Breast epithelium (tissue), 4 donors: ENCODE data around the gene XPO1. TPM values are rescaled to one million over a fixed set of nuclear protein-coding genes. Genes with fewer than 3 reads are reported as not detected.

Experiments used
- DNase-seq, 2 donors: peaks; one replicate each; pipeline ENCODE4 v3.0.0-alpha.2; 2019; ENCODE audit warnings: low spot score in 2 of 2
- H3K27ac ChIP-seq, 2 donors: fragments of 200-600 bp; sonication (generic) in 1 of 2; one replicate each; pipeline ENCODE4 v1.5.1; 2016 to 2019; ENCODE audit warnings: mild to moderate bottlenecking in 1 of 2
- H3K27me3 ChIP-seq, 2 donors: fragments of 200-600 bp; sonication (generic) in 1 of 2; one replicate each; pipeline versions ENCODE4 v1.5.1 to v1.6.0; 2017 to 2019; ENCODE audit warnings: control low read depth in 1 of 2, mild to moderate bottlenecking in 1 of 2
- H3K36me3 ChIP-seq: fragments of 200-600 bp; one replicate; pipeline ENCODE4 v1.5.1; 2019
- H3K4me1 ChIP-seq, 2 donors: fragments of 200-600 bp; sonication (generic); one replicate each; pipeline ENCODE4 v1.5.1; 2016 to 2019; ENCODE audit warnings: control low read depth in 1 of 2
- H3K4me3 ChIP-seq, 3 donors: fragments of 200-600 bp; sonication (generic); 1 replicate in 2 of 3; 2 replicates in 1 of 3; pipeline ENCODE4 v1.5.1; 2016 to 2019; ENCODE audit warnings: mild to moderate bottlenecking in 3 of 3, moderate library complexity in 2 of 3
- H3K9me3 ChIP-seq, 2 donors: fragments of 200-600 bp; sonication (generic) in 1 of 2; one replicate each; pipeline ENCODE4 v1.5.1; 2016 to 2019; ENCODE audit warnings: control low read depth in 1 of 2
- CTCF ChIP-seq, 3 donors: fragments of 450-650 bp; IDR thresholded peaks; one replicate each; pipeline ENCODE4 v1.5.1; 2016 to 2017; ENCODE audit warnings: antibody characterized with exemption in 3 of 3, mild to moderate bottlenecking in 3 of 3, moderate library complexity in 3 of 3
- POLR2A ChIP-seq: fragments of 450-650 bp; IDR thresholded peaks from one replicate; pipeline ENCODE4 v1.6.1; 2016; ENCODE audit warnings: antibody characterized with exemption, mild to moderate bottlenecking, moderate library complexity
- POLR2AphosphoS5 ChIP-seq, 3 donors: sonication (generic); formaldehyde crosslinking; IDR thresholded peaks; one replicate each; pipeline ENCODE4 v1.6.1; 2017; ENCODE audit warnings: antibody characterized with exemption in 3 of 3
- intact Hi-C: fragments of 100-400 bp; cut with DNase I; formaldehyde crosslinking; loops from one replicate; pipeline ENCODE4 v1.15.1; 2023; ENCODE audit warnings: low total_unique reads
- total RNA-seq, 3 donors: library from RNA; depleted of rRNA; stranded (reverse); fragments of >200 nt; gene quantifications; one replicate each; pipeline ENCODE4 v1.1.0, GENCODE V29; 2016

Gene XPO1
- total RNA-seq, 3 donors from 2014 or later: 76.0 to 137 (median 129) TPM

GRCh38 chr2:61535449-61535848 is 2.7 kb downstream of the XPO1 start:
- intact Hi-C loops: no loop called here
- TF ChIP-seq POLR2A (no peak), POLR2AphosphoS5 (IDR thresholded peaks at IDR 0.05) (no peak), CTCF (IDR thresholded peaks at IDR 0.05) (no peak)
- DNase-seq: no peak
- peaks cover 5% of the 10 kb centered on the region for H3K36me3 ChIP-seq
- H3K4me1 ChIP-seq: no peaks in the 10 kb centered on the region
- H3K4me3 ChIP-seq: peak overlapping the region in 2 of 3 donors; percentile 84 to 95
- peak overlapping the region; percentile 99 for H3K27ac ChIP-seq
- no peaks in the 10 kb centered on the region for H3K9me3 ChIP-seq
- no peaks in the 10 kb centered on the region for H3K27me3 ChIP-seq

- Histone ChIP-seq H3K9me3 (no peaks in the 10 kb centered on the region), H3K4me1 (no peaks in the 10 kb centered on the region), H3K27me3 (no peaks in the 10 kb centered on the region), H3K27ac (peak overlapping the region; percentile 99), H3K4me3 (peak overlapping the region in 2 of 3 donors; percentile 84 to 95), H3K36me3 (peaks cover 5% of the 10 kb centered on the region)
- intact Hi-C loops: no loop called here
- TF ChIP-seq POLR2A (no peak), CTCF (IDR thresholded peaks at IDR 0.05) (no peak), POLR2AphosphoS5 (IDR thresholded peaks at IDR 0.05) (no peak)
- no peak for DNase-seq
Measured at GRCh38 chr2:61534926-61535325, 3.2 kb downstream of the XPO1 start.

- H3K27me3 ChIP-seq: no peaks in the 10 kb centered on the region
- H3K27ac ChIP-seq: no peak overlapping the region
- no peak for DNase-seq
- no peaks in the 10 kb centered on the region for H3K4me1 ChIP-seq
- no peaks in the 10 kb centered on the region for H3K9me3 ChIP-seq
- TF ChIP-seq POLR2AphosphoS5 (IDR thresholded peaks at IDR 0.05) (no peak), CTCF (IDR thresholded peaks at IDR 0.05) (no peak), POLR2A (no peak)
- H3K4me3 ChIP-seq: no peak overlapping the region
- intact Hi-C loops: no loop called here
- H3K36me3 ChIP-seq: peaks cover 5% of the 10 kb centered on the region
Measured at GRCh38 chr2:61530749-61531148, 7.4 kb downstream of the XPO1 start.

- Histone ChIP-seq H3K27ac (peak overlapping the region in 1 of 2 donors; percentile 10), H3K36me3 (peaks cover 5% of the 10 kb centered on the region), H3K9me3 (no peaks in the 10 kb centered on the region), H3K4me3 (no peak overlapping the region), H3K4me1 (no peaks in the 10 kb centered on the region), H3K27me3 (no peaks in the 10 kb centered on the region)
- no peak for DNase-seq
- intact Hi-C loops: no loop called here
- TF ChIP-seq POLR2A (no peak), POLR2AphosphoS5 (IDR thresholded peaks at IDR 0.05) (no peak), CTCF (IDR thresholded peaks at IDR 0.05) (no peak)
Measured at GRCh38 chr2:61529944-61530735, 8.0 kb downstream of the XPO1 start.

GRCh38 chr2:61520261-61520660 is 17.9 kb downstream of the XPO1 start:
- DNase-seq: no peak
- no peak overlapping the region for H3K27ac ChIP-seq
- H3K27me3 ChIP-seq: no peaks in the 10 kb centered on the region
- TF ChIP-seq POLR2AphosphoS5 (IDR thresholded peaks at IDR 0.05): no peak
- no peak for TF ChIP-seq CTCF (IDR thresholded peaks at IDR 0.05)
- TF ChIP-seq POLR2A: no peak
- no peak overlapping the region for H3K4me3 ChIP-seq
- intact Hi-C loops: no loop called here
- H3K4me1 ChIP-seq: no peaks in the 10 kb centered on the region
- H3K36me3 ChIP-seq: no peaks in the 10 kb centered on the region
- no peaks in the 10 kb centered on the region for H3K9me3 ChIP-seq
